Activated CD8-positive, alpha-beta T cell treated with anti-CD3 and anti-CD28 coated beads, Interleukin-2, amount 10 ng/mL, durations not matched to agents 7 days and 5 days (primary cell): ENCODE results near the gene A1CF. TPM values are rescaled to one million over a fixed set of nuclear protein-coding genes. Genes with fewer than 3 reads are reported as not detected.
"Not testable (repeated sequence)": the region's sequence is repeated elsewhere in the genome, so short reads cannot be mapped to it uniquely, and the experiment has no call there.

ENCODE experiments used
- ATAC-seq: fragments of 150-1000 bp; cut with Tn5 transposase; one replicate; pipeline ENCODE4 v1.10.0; 2021; ENCODE audit warnings: moderate library complexity
- CTCF ChIA-PET: fragments of 350-600 bp; sonication (Branson Sonifier 250); formaldehyde crosslinking; loops from one replicate; lab custom pipeline; 2021; ENCODE audit warnings: antibody characterized with exemption; lab: Charles Lee
- POLR2A ChIA-PET: fragments of 350-600 bp; sonication (Branson Sonifier 250); formaldehyde crosslinking; loops from one replicate; lab custom pipeline; 2021; ENCODE audit warnings: antibody characterized with exemption; lab: Charles Lee
- DNase-seq: peaks from one replicate; pipeline ENCODE4 v3.0.0-alpha.2; 2020
- H3K27ac Mint-ChIP-seq: one replicate; pipeline ENCODE4 v1.8.0; 2021; ENCODE audit warnings: mild to moderate bottlenecking, mixed read lengths
- H3K27me3 Mint-ChIP-seq: one replicate; pipeline ENCODE4 v1.8.0; 2021; ENCODE audit warnings: low read depth, mixed read lengths
- H3K36me3 Mint-ChIP-seq: one replicate; pipeline ENCODE4 v1.8.0; 2021; ENCODE audit warnings: low read depth, mixed read lengths
- H3K4me1 Mint-ChIP-seq: one replicate; pipeline ENCODE4 v1.8.0; 2021; ENCODE audit warnings: low read depth, mixed read lengths
- H3K4me3 Mint-ChIP-seq: one replicate; pipeline ENCODE4 v1.8.0; 2021; ENCODE audit warnings: mild to moderate bottlenecking, mixed read lengths
- H3K9me3 Mint-ChIP-seq: one replicate; pipeline ENCODE4 v1.8.0; 2022; ENCODE audit warnings: mixed read lengths; ENCODE audit not compliant: insufficient read depth
- total RNA-seq, 2 experiments: library from RNA; stranded (reverse); gene quantifications; one replicate each; pipeline ENCODE4 v1.2.3, GENCODE V29; 2021

The A1CF gene
- total RNA-seq, 2 experiments from 2014 or later: not detected

DNA sequence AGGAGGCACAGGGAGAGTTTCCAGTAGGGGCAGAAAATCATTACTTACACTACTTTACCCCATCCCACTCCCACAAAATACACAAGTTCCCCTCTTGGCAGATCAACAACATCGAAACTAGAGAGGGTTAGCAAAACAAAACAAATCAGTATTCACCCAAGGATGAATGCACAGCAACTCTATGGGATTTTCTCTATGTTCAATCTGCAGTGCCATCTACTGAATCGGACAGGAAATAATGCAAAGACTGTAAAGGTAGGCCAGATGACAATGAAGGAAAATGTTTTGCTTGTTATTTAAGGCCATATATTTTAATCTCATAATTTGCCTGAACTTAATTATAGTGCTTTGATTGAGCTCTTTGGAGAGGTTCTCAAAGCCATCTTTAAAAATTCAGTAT, 110.6 kb downstream of the A1CF start:
- ATAC-seq, H3K4me1 Mint-ChIP-seq, DNase-seq, POLR2A ChIA-PET, CTCF ChIA-PET, H3K36me3 Mint-ChIP-seq, H3K4me3 Mint-ChIP-seq, H3K27ac Mint-ChIP-seq, H3K27me3 Mint-ChIP-seq, H3K9me3 Mint-ChIP-seq: not testable (repeated sequence)

DNA sequence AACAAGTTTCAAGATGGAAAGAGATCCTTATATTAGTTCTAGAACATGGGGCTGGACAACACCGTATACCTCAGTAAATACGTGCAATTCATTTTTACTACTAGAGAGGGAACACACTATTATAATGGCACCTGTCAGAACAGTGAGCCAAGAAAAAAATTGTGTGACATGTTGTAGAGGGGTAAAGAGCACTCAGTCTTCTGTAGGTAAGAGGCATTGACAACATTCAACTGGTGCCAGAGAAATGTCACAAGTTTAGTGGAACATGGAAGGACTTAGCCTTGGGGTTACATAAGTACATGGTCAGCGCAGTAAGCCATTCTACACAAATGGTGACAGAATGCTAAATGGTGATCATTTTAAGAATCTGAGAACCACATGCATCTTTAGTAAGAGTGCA, 113.4 kb downstream of the A1CF start:
- H3K36me3 Mint-ChIP-seq, H3K4me3 Mint-ChIP-seq, CTCF ChIA-PET, H3K27ac Mint-ChIP-seq, H3K9me3 Mint-ChIP-seq, DNase-seq, H3K4me1 Mint-ChIP-seq, ATAC-seq, POLR2A ChIA-PET, H3K27me3 Mint-ChIP-seq: not testable (repeated sequence)

DNA sequence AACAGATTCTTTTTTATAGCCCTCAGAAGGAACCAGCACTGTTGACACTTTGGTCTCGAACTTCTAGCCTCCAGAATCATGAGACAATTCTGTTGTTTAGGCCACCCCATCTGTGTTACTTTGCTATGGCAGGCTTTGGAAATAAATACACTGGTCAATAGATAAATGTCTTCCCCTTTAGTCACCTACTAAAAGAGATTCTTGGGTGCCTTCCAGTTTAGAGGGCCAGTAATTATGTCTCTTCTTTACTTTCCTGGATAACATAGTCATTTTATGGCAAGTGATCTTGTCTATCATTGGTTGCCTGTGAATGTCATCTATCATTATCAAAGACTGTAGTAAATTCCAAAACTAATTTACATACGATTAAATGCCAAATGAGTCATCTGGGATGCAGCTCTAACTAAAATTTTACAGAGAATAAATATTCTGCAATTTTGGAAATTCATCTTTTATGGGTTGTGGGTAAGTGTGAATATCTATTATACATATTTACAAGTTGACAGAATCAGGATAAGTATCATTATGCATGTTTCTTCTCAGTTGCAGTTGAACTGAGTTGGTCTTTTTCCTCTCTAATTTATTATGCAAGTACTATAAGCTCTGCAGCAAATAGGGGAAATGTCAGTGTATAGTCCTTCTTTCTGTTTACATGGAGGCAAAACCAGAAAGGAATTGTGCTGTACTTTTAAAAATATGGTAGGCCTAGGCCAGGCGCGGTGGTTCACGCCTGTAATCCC, 118.5 kb downstream of the A1CF start:
- ATAC-seq, H3K27me3 Mint-ChIP-seq, CTCF ChIA-PET, H3K27ac Mint-ChIP-seq, POLR2A ChIA-PET, H3K9me3 Mint-ChIP-seq, H3K4me3 Mint-ChIP-seq, H3K36me3 Mint-ChIP-seq, H3K4me1 Mint-ChIP-seq, DNase-seq: not testable (repeated sequence)

Other genes starting within 250 kb of the A1CF start
- gene ASAH2B, start 145.7 kb downstream of the A1CF start, total RNA-seq: 1 to 10 TPM; 1.5 to 3.3 TPM
- gene PRKG1, start 188.9 kb upstream of the A1CF start, total RNA-seq: not detected